Vagina (tissue), 2 donors: ENCODE measurements around the gene DGLUCY. TPM values are rescaled to one million over a fixed set of nuclear protein-coding genes. Genes with fewer than 3 reads are reported as not detected.
"Not testable (repeated sequence)": the region's sequence is repeated elsewhere in the genome, so short reads cannot be mapped to it uniquely, and the experiment has no call there.

ENCODE experiments used
- DNase-seq, 2 donors: peaks; one replicate each; pipeline ENCODE4 v3.0.0-alpha.2; 2017; ENCODE audit errors: extremely low spot score in 2 of 2
- H3K27ac ChIP-seq: fragments of 200-600 bp; sonication (generic); one replicate; pipeline ENCODE4 v1.5.1; 2019
- H3K27me3 ChIP-seq: fragments of 200-600 bp; sonication (generic); one replicate; pipeline ENCODE4 v1.5.1; 2019
- H3K36me3 ChIP-seq, 2 donors: fragments of 200-600 bp; sonication (generic); one replicate each; pipeline ENCODE4 v1.5.1; 2017 to 2019
- H3K4me1 ChIP-seq: fragments of 200-600 bp; sonication (generic); one replicate; pipeline ENCODE4 v1.5.1; 2019
- H3K4me3 ChIP-seq, 2 donors: fragments of 200-600 bp; sonication (generic); 1 replicate in 1 of 2; 2 replicates in 1 of 2; pipeline ENCODE4 v1.5.1; 2016 to 2019
- H3K9me3 ChIP-seq: fragments of 200-600 bp; sonication (generic); one replicate; pipeline ENCODE4 v1.5.1; 2019
- POLR2A ChIP-seq, 2 donors: fragments of 450-650 bp; IDR thresholded peaks; one replicate each; pipeline ENCODE4 v1.6.1; 2017; ENCODE audit warnings: antibody characterized with exemption in 2 of 2, mild to moderate bottlenecking in 2 of 2, moderate library complexity in 2 of 2
- POLR2AphosphoS5 ChIP-seq, 2 donors: sonication (generic); formaldehyde crosslinking; IDR thresholded peaks; one replicate each; pipeline ENCODE4 v1.9.0; 2017; ENCODE audit warnings: antibody characterized with exemption in 2 of 2, mild to moderate bottlenecking in 2 of 2, low read depth in 1 of 2; ENCODE audit not compliant: insufficient read depth in 1 of 2
- intact Hi-C: fragments of 100-400 bp; cut with DNase I; formaldehyde crosslinking; loops from one replicate; pipeline ENCODE4 v1.15.1; 2023
- total RNA-seq: library from RNA; depleted of rRNA; stranded (reverse); fragments of >200 nt; gene quantifications from one replicate; pipeline ENCODE4 v1.2.3, GENCODE V29; 2016
- TF ChIP-seq, protein P1 (sequence below), 3 experiments: fragments of 450-650 bp in 2 of 3; fragments of 200-600 bp in 1 of 3; sonication (generic) in 1 of 3; IDR thresholded peaks; one replicate each; pipeline ENCODE4 v1.5.1; 2017 to 2019; ENCODE audit warnings: antibody characterized with exemption in 3 of 3, mild to moderate bottlenecking in 2 of 3, moderate library complexity in 2 of 3

Gene DGLUCY
- total RNA-seq, 1 donor from 2014 or later: 57.0 TPM

- H3K4me3 ChIP-seq, intact Hi-C loops, H3K9me3 ChIP-seq, H3K36me3 ChIP-seq, DNase-seq, H3K27me3 ChIP-seq, H3K27ac ChIP-seq: not testable (repeated sequence)
- peak in 1 of 2 donors; percentile 79 for TF ChIP-seq POLR2AphosphoS5 (IDR thresholded peaks at IDR 0.05; ENCODE audit: insufficient read depth in 1 of 2, low read depth in 1 of 2)
- peaks cover 11% of the 10 kb centered on the region for H3K4me1 ChIP-seq
These were observed 26.4 kb upstream of the DGLUCY start for GRCh38 chr14:91087470-91087869.

DNA sequence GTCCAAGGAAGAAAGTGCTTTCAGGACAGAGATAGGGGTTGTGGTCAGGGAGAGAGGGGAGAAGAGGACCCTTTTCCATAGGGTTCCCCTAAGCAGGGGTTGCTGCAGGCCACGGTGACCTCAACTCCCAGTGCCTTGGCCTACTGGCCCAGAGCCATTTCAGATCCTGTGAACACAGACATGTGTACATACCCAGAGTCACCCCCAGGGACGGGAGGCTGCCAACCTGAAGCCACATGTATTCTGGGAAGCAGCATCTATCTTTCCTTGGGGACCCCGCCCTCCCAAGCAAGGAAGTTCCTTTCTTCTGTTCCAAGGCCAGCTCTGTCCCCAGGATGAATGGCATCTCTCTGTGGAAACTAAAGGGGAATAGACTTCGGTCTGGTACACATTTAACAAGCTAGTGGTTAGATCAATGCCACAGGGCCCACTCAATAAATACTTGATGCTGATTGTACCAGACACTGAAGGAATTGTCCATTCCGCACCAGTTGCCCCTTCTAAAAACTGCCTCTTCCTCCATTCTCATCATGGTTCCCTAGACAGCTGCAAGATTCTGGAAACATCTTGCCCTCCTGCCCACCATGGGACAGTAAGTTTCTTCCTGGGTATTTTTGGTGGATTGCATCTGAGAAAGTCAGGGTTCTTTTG lies 25.2 kb upstream of the DGLUCY start:
- Histone ChIP-seq H3K4me1 (peaks cover 11% of the 10 kb centered on the region), H3K9me3 (no peaks in the 10 kb centered on the region), H3K36me3 (no peaks in the 10 kb centered on the region), H3K4me3 (no peak overlapping the region), H3K27me3 (no peaks in the 10 kb centered on the region), H3K27ac (no peak overlapping the region)
- TF ChIP-seq POLR2A (IDR thresholded peaks at IDR 0.05) (no peak), POLR2AphosphoS5 (IDR thresholded peaks at IDR 0.05; ENCODE audit: insufficient read depth in 1 of 2, low read depth in 1 of 2) (no peak)
- TF ChIP-seq, protein P1, sequence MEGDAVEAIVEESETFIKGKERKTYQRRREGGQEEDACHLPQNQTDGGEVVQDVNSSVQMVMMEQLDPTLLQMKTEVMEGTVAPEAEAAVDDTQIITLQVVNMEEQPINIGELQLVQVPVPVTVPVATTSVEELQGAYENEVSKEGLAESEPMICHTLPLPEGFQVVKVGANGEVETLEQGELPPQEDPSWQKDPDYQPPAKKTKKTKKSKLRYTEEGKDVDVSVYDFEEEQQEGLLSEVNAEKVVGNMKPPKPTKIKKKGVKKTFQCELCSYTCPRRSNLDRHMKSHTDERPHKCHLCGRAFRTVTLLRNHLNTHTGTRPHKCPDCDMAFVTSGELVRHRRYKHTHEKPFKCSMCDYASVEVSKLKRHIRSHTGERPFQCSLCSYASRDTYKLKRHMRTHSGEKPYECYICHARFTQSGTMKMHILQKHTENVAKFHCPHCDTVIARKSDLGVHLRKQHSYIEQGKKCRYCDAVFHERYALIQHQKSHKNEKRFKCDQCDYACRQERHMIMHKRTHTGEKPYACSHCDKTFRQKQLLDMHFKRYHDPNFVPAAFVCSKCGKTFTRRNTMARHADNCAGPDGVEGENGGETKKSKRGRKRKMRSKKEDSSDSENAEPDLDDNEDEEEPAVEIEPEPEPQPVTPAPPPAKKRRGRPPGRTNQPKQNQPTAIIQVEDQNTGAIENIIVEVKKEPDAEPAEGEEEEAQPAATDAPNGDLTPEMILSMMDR (IDR thresholded peaks at IDR 0.05): no peak
- intact Hi-C loops: no loop called here
- DNase-seq: no peak

GRCh38 chr14:91089958-91090535 lies 23.8 kb upstream of the DGLUCY start:
- H3K4me3 ChIP-seq: no peak overlapping the region
- H3K27ac ChIP-seq: no peak overlapping the region
- intact Hi-C loops: no loop called here
- peaks cover 11% of the 10 kb centered on the region for H3K4me1 ChIP-seq
- no peaks in the 10 kb centered on the region for H3K36me3 ChIP-seq
- H3K9me3 ChIP-seq: no peaks in the 10 kb centered on the region
- no peaks in the 10 kb centered on the region for H3K27me3 ChIP-seq
- TF ChIP-seq POLR2AphosphoS5 (IDR thresholded peaks at IDR 0.05; ENCODE audit: insufficient read depth in 1 of 2, low read depth in 1 of 2) (no peak), POLR2A (IDR thresholded peaks at IDR 0.05) (no peak)
- TF ChIP-seq, protein P1 (IDR thresholded peaks at IDR 0.05): no peak
- DNase-seq: no peak

DNA sequence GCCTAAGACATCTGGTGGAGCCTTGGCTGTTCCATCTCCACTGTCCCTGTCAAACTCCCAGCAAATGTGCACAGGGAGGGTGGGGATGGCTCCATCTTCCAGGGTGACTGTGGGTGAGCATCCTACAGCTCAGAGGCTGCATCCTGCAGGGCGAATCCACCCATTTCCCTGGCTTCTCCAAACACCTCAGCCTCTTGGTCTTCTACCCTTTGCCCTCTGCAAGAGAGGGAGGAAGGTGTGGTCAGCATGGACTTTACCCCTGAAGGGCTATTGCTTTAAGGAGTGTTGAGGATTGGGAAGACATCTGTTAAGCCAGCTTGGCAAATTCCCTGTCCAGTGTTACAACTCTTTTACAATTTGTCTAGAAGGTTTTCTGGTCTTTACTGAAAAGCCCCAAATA lies 23.1 kb upstream of the DGLUCY start:
- no peaks in the 10 kb centered on the region for H3K9me3 ChIP-seq
- H3K4me3 ChIP-seq: no peak overlapping the region
- intact Hi-C loops: no loop called here
- TF ChIP-seq, protein P1 (IDR thresholded peaks at IDR 0.05): no peak
- TF ChIP-seq POLR2A (IDR thresholded peaks at IDR 0.05): no peak
- TF ChIP-seq POLR2AphosphoS5 (IDR thresholded peaks at IDR 0.05; ENCODE audit: insufficient read depth in 1 of 2, low read depth in 1 of 2): no peak
- H3K27ac ChIP-seq: no peak overlapping the region
- H3K36me3 ChIP-seq: no peaks in the 10 kb centered on the region
- no peaks in the 10 kb centered on the region for H3K27me3 ChIP-seq
- peaks cover 11% of the 10 kb centered on the region for H3K4me1 ChIP-seq
- no peak for DNase-seq

DNA sequence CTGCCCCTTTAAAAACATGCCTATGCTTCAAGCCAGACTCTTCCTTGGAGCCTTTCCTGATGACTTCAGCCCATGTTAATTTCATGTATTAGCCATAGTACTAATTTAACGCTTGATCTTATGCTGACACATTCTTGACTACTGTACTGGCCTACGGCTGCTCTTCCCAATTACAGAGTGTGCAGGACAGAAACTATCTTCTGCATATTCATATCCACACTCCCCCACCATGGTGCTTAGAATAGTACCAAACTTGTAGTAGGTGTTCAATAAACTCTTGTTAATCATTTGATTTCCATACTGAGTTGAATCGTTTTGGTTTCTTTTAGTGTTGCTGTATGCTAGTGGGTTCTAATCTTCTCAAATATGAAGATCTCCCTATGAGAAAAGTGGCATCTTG lies 21.8 kb upstream of the DGLUCY start:
- DNase-seq: no peak
- no peaks in the 10 kb centered on the region for H3K9me3 ChIP-seq
- TF ChIP-seq, protein P1 (IDR thresholded peaks at IDR 0.05): no peak
- TF ChIP-seq POLR2AphosphoS5 (IDR thresholded peaks at IDR 0.05; ENCODE audit: insufficient read depth in 1 of 2, low read depth in 1 of 2): no peak
- no peak for TF ChIP-seq POLR2A (IDR thresholded peaks at IDR 0.05)
- no peaks in the 10 kb centered on the region for H3K36me3 ChIP-seq
- no peaks in the 10 kb centered on the region for H3K27me3 ChIP-seq
- no peak overlapping the region for H3K4me3 ChIP-seq
- H3K27ac ChIP-seq: no peak overlapping the region
- H3K4me1 ChIP-seq: peaks cover 6% of the 10 kb centered on the region
- intact Hi-C loops: no loop called here

DNA sequence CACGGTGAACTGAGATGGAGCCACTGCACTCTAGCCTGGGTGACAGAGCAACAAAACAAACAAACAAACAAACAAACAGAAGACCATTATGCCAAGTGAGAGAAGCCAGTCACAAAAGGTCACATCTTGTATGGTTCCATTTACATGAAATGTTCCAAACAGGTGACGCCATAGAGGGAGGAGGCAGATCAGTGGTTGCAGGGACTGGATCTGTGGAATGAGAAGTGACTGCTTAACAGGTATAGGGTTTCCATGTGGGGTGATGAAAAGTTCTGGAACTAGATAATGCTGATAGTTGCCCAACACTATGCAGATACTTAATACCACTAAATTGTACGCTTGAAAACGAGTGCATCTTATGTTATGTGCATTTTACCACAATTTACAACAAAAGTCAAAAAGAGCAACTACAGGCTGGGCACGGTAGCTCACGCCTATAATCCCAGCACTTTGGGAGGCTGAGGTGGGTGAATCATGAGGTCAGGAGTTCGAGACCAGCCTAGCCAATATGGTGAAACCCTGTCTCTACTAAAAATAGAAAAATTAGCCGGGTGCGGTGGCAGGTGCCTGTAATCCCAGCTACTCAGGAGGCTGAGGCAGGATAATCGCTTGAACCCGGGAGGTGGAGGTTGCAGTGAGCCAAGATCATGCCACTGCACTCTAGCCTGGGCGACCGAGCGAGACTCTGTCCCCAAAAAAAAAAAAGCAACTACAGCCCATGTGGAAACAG lies 20.0 kb upstream of the DGLUCY start:
- H3K27me3 ChIP-seq, DNase-seq, H3K4me1 ChIP-seq, H3K4me3 ChIP-seq, intact Hi-C loops, H3K27ac ChIP-seq, H3K36me3 ChIP-seq, H3K9me3 ChIP-seq: not testable (repeated sequence)
